Stimulated activated CD4-positive, alpha-beta T cell treated with anti-CD3 and anti-CD28 coated beads, Interleukin-1b, Interleukin-23, amount 100 ng/mL, for 24 hours (primary cell): ENCODE data around the gene FBXW2.
"Not testable (repeated sequence)": the region's sequence is repeated elsewhere in the genome, so short reads cannot be mapped to it uniquely, and the experiment has no call there.

Source experiments
- DNase-seq, 4 experiments: peaks; one replicate each; pipeline ENCODE4 v3.0.0-alpha.2; 2020; ENCODE audit warnings: low read depth in 4 of 4, low spot score in 1 of 4

The FBXW2 gene

DNA sequence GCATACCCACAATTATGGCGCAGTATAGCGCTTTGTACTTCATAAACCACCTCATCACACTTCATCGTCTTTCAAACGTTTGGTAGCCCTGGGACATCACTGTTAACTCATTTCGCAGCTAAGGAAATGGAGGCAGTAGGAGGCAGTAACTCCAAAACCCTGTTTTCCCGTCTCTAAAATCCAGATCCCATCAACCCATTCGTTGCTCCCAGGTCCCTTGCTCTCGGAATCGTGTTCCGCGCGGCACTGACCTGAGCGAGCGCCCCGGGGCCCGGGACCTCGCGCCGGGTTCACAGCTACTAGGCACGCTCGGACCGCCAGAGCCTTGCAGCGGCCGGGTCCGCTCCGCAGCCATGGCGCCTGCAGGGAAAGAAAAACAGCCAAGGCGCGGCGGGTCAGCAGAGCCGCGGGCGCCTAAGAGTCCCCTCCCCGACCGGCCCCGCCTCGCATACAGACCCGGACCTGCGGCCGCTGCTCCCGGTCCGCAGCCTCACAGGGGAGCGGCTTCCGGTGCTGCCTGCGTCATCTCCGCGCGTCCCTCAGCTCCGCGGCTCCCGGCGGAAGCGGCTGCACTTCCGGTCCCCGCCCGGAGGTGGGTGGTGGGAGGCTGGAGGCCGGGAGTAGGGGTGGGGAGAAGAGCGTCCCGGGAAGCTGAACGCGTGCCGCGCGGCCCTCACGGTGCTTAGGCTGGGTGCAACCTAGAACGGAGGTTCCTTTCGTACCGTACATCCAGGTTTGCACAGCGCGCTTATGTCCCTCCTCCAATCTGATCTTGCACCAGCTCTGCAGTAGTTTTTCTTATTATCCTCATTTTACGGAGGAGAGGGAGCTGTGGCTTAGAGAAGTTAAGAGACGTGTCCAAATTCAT is at the start of gene FBXW2:
FBXW2 (minus strand) TSS at position 519 of the 868 bp plus-strand sequence. CDS start 5,158 bp downstream, outside the sequence.
- DNase-seq = peak; percentile 75 to 88 (median 80)

DNA sequence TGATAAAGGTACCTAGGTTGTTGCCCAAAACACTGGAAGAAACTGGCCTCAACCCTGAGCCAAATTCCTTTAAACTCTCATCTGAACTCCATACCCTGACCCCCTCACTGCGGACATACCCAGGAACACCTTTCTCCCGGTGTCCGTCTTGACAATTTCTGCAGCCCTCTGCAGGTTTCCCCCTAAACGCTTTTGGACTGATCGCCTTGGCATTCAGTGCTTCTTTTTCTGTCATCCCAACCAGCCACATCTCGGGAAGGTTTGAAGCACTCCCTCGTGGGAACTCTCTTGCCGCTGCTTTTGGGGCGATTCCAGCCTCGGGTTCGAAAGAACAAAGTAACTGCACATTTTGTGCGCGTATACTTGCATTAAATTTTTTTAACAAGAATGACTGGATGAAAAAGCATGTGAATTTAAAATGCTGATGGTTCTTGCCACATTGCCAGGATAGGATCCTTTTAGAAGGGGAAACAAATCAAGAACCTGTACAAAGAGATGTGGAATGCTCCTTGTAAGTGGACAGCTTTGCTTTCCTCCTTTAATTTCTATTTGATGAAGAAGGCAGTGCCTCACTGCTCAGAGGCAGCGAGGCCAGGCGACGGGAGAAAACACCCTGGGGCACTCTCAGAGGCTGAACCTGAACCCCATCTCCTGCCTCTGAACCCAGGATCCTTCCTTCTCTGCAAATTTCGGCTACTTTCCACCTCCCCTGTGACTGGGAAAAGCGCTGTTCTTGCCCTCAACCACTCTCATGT is 48.9 kb upstream of the FBXW2 start:
- no peak for DNase-seq

- DNase-seq = no peak
Measured at GRCh38 chr9:120839146-120839545, 45.9 kb upstream of the FBXW2 start.

DNA sequence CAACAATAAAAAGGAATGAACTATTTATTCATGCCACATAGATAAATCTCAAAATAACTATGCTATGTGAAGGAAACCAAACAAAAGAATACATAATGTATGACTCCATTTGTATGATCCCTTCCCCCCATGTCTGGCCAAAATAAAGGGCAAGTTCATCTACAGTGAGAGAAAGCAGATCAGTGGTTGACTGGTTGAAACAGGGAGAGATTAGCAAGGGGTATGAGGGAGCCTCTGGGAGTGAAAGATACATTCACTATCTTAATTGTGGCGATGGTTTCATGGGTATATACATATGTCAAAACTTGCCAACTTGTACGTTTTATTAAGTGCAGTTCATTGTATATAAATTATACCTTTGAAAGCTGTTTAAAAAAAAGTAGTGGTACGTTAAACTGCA is 44.7 kb upstream of the FBXW2 start:
- no peak for DNase-seq

DNA sequence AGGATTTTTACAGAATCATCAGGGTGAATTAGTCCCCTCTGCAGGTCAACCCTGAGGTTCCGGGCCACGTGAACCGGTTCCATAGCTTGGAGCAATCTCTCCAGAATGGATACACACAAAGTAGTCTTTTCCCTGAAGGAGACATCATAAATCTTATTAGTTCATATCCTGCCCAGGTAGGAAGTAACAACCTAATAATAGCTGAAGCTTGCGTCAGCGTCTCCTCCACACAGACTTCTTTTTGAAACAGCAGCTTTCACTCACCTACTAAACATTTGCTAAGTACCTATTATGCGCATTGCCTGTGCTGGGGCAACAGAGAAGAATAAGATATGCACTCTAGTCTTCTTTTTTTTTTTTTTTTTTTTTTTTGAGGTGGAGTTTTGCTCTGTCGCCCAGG is 40.1 kb upstream of the FBXW2 start:
- DNase-seq = no peak

DNA sequence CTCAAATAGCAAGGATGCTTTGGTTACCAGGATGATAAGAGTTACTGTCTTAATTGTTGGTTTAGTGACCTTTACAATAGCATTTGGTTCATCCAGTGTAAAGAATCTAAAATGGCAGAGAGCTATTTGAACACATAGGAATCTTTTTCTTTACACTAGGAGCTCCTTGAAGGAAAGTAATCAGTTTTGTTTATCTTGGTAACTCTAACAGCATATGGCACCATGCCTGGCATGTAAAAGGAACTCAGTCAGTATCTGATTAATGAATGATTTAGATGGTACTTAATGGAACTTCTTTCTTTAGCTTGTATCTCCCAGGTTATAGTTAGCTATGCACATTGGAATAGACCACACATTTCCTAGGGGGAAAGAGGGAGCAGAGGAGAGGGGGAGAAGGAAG is 39.6 kb upstream of the FBXW2 start:
- DNase-seq = no peak

GRCh38 chr9:120830865-120831264 is 37.6 kb upstream of the FBXW2 start:
- DNase-seq = no peak

DNA sequence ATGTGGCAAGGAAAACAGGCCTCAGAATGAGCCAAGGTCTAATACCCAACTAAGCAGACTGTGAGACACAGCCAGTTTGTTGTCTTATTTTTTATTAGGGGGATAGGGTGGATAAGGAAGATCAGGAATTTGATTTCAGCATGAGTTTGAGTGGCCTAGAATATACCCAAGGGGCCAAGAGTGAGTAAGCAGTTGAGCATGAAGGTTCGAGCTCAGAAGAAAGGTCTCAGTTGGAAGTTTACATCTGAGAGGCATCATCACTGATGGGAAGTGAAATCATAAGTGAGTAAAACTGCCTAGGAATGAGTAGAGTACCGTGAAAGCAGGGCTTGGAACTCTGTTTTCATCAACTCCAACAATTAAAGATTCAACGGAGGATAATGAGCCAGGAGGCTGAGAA is 36.9 kb upstream of the FBXW2 start:
- no peak for DNase-seq

GRCh38 chr9:120829650-120830049 is 36.4 kb upstream of the FBXW2 start:
- DNase-seq = no peak

DNA sequence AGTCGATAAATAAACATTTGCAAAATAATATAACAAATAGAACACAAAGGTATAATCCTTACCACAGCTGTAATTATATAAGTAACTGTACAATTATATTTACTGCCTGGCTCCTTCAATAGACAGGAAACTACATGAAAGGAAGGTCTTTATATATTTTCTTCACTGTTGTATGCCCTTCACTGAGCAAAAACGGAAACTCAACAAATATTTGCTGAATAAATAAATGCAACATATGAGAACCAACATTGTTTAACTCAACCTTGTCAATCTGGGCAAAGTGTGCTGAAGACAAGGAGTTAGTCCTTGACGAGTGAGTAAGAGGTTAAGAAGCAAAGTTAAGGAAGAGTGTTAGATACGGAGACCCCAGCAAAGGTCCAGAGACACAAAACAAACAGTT is 26.9 kb upstream of the FBXW2 start:
- no peak for DNase-seq

- DNase-seq = no peak
Measured at GRCh38 chr9:120818595-120818994, 25.4 kb upstream of the FBXW2 start.

DNA sequence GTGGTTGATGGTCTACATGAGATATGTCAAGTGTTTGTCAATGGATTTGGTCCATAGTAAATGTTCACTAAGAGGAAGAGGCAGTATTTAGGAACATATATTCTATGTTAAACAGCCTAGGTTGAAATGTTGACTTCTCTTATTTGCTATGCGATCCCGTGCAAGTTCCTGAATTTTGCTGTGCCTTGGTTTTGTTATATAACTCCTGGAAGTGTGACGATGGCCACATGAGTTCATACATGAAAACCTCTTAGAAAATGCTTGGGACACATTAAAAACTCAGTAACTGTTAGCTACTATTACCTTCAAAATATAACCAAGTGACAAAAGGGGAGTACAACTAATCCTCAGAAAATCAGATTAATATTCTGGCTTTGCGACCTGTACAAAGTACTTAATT is 21.9 kb upstream of the FBXW2 start:
- no peak for DNase-seq

DNA sequence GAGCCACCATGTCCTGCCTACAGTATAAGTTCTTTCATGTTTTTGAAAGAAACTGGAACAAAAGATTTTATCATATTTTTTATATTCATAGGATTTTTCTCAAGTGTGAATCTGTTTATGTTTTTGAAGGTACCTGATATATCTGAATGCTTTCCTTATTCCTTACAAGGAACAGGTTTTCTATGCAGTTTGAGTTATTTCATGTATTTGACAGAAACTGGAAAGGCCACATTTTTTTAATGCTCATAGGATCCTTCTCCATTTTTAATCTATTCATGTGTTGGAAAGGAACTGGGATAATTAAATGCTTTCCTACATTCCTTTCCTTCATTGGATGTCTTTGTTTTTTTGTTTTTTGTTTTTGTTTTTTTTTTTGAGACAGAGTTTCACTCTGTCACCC is 15.7 kb upstream of the FBXW2 start:
- DNase-seq = no peak

- no peak for DNase-seq
Measured at GRCh38 chr9:120807607-120808379, 14.6 kb upstream of the FBXW2 start.

- DNase-seq = not testable (repeated sequence)
Measured at GRCh38 chr9:120804784-120805363, 11.7 kb upstream of the FBXW2 start.

GRCh38 chr9:120801441-120801840 is 8.2 kb upstream of the FBXW2 start:
- DNase-seq = no peak

DNA sequence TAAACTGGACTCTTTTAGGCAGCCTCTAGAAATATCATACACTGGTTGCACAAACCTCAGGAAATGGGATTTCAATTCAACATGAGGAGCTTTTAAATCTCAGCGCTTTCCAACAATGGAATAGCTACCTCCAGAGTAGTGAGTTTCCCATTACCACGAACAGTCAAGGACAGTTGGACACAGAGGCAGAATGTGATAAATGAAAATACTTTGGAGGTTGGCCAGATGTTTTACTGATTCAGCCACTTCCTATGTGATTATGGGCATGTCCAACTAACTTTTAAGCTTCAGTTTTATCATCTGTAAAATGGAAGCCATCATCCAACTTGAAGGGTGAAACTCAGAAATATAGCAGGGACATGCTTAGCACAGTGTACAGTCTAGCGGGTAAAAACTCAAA is 2.1 kb downstream of the FBXW2 start:
- no peak for DNase-seq

DNA sequence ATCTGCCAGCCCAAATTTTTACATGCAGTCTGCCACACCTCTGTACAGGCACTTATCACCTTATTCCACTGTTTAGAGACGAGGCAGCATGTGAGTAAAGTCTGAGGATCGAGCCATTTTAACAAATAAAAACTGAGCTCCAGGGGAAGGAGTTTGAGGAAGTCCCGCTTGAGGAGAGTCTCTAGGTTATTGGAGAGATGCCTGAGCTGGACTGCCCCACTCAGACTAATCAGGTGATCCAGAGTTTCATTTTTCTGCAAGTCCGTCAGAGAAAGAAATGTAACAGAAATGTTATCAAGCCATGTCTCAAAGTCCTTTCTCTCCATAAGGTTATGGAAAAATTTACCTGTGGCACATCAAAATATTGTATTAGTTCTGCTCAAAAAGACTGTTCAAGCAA is 5.3 kb downstream of the FBXW2 start:
- no peak for DNase-seq

- no peak for DNase-seq
Measured at GRCh38 chr9:120783602-120784047, 9.6 kb downstream of the FBXW2 start.

- no peak for DNase-seq
Measured at GRCh38 chr9:120781236-120781635, 12.0 kb downstream of the FBXW2 start.

GRCh38 chr9:120780367-120780766 is 12.8 kb downstream of the FBXW2 start:
- no peak for DNase-seq
